HepG2 (cell line): ENCODE data around the gene ACBD6. TPM values are rescaled to one million over a fixed set of nuclear protein-coding genes. Genes with fewer than 3 reads are reported as not detected.

Experiments
- HES4 ChIP-seq: sonication (generic); formaldehyde crosslinking; IDR thresholded peaks from 2 replicates; pipeline ENCODE4 v1.9.0; 2021; ENCODE audit warnings: mild to moderate bottlenecking, missing genetic modification reagents, borderline replicate concordance
- KAT8 ChIP-seq: IDR thresholded peaks from 2 replicates; pipeline ENCODE4 v1.6.1; 2016; ENCODE audit warnings: missing genetic modification reagents, missing compliant biosample characterization
- MED8 ChIP-seq: sonication (generic); formaldehyde crosslinking; IDR thresholded peaks from 2 replicates; pipeline ENCODE4 v1.8.1; 2023; ENCODE audit warnings: mild to moderate bottlenecking, missing genetic modification reagents; ENCODE audit not compliant: insufficient replicate concordance
- MIER3 ChIP-seq: IDR thresholded peaks from 2 replicates; pipeline ENCODE4 v1.6.1; 2016; ENCODE audit warnings: missing compliant biosample characterization, borderline replicate concordance
- PRDM15 ChIP-seq: sonication (generic); formaldehyde crosslinking; IDR thresholded peaks from 2 replicates; pipeline ENCODE4 v1.4.0; 2020; ENCODE audit warnings: missing genetic modification reagents
- SIX1 ChIP-seq: sonication (generic); formaldehyde crosslinking; IDR thresholded peaks from 2 replicates; pipeline ENCODE4 v1.4.0; 2020; ENCODE audit warnings: missing genetic modification reagents, borderline replicate concordance
- TBP ChIP-seq: sonication (generic); formaldehyde crosslinking; IDR thresholded peaks from 2 replicates; pipeline ENCODE4 v1.5.0; 2020; ENCODE audit warnings: missing genetic modification reagents
- ZHX2 ChIP-seq, 2 experiments: sonication (generic) in 1 of 2; formaldehyde crosslinking in 1 of 2; IDR thresholded peaks; 2 replicates each; pipeline versions ENCODE4 v1.6.1 to v1.9.0; 2014 to 2022; ENCODE audit warnings: antibody characterized with exemption in 1 of 2, borderline replicate concordance in 1 of 2, inconsistent platforms in 1 of 2, low read depth in 1 of 2, missing genetic modification reagents in 1 of 2
- polyA plus RNA-seq, 8 experiments: library from polyadenylated mRNA; depleted of rRNA in 3 of 8; stranded (reverse) in 7 of 8; unstranded in 1 of 8; fragments of >200 nt; fragmentation: Illumina TruSeq in 4 of 8; extraction: Trizol in 4 of 8; gene quantifications; 2 replicates each; pipeline versions ENCODE4 v1.2.1 to v1.2.3, GENCODE V29; 2011 to 2016; ENCODE audit warnings: low read depth in 4 of 8, missing spikeins in 1 of 8, mixed read lengths in 1 of 8; ENCODE audit not compliant: insufficient read depth in 1 of 8
- total RNA-seq, 5 experiments: library from RNA; depleted of rRNA; stranded (reverse); fragments of >200 nt; fragmentation: Illumina TruSeq; extraction: Trizol; gene quantifications; 2 replicates each; pipeline ENCODE4 v1.2.3, GENCODE V29; 2016; ENCODE audit warnings: low read depth in 1 of 5
- TF ChIP-seq, protein P1 (sequence below): sonication (generic); formaldehyde crosslinking; IDR thresholded peaks from 2 replicates; pipeline ENCODE4 v1.5.1; 2020; ENCODE audit warnings: mild to moderate bottlenecking, moderate library complexity, missing genetic modification reagents
- TF ChIP-seq, protein P2 (sequence below): sonication (generic); formaldehyde crosslinking; IDR thresholded peaks from 2 replicates; pipeline ENCODE4 v1.4.0; 2020; ENCODE audit warnings: missing genetic modification reagents
- TF ChIP-seq, protein P3 (sequence below): sonication (generic); IDR thresholded peaks from 2 replicates; pipeline ENCODE4 v1.6.1; 2016; ENCODE audit warnings: low read depth, borderline replicate concordance

Gene ACBD6
- total and polyA plus RNA-seq, 2 of the 13 experiments (the other 11 are each of a cell fraction or from before 2014, with no cell fraction given) = 33.5 to 47.2 TPM

DNA sequence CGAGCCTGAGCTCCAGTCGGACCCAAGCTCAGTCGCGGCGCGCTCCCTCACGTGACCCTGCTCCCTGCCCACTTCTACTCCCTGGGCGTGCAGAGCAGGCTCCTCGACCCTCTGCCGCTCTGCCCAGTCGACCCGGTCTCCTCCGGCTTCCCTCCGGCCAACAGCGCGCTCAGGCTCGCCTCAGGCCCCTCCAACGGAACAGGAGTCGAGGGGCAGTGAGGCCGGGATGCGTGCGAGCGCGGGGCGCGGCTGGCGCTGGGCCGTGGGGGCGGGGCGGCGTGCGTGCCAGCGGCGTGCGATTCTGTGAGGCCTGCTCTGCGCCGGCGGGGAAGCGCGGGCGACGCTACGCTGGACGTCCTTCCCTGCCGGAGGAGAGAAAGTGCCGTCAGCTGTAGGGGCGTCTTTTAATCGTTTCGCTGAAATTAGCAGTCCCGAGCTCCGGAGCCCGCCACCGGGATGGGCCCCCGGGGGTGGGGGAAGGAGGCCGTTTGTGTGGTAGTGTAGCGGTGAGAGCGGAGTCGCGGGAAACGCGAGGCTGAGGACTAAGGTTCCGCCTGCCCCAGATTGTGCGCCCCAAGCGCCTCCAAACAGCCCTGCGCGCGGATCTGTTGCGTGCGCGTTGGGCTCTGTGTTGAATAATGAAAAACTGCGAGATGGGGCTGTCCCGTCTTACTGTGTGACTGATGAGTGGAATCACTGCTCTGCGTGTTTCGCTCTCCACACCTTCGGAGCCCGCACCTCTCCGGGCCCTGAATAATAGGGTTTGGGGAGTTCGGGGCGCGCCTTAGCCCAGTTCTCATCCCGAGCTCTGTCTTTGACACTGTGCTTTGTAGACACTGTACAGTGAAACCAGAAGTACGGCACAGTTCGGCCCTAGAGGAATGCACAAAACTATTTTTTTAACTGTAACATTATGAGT lies at the start of gene ACBD6 (continued):
- TF ChIP-seq, protein P1, sequence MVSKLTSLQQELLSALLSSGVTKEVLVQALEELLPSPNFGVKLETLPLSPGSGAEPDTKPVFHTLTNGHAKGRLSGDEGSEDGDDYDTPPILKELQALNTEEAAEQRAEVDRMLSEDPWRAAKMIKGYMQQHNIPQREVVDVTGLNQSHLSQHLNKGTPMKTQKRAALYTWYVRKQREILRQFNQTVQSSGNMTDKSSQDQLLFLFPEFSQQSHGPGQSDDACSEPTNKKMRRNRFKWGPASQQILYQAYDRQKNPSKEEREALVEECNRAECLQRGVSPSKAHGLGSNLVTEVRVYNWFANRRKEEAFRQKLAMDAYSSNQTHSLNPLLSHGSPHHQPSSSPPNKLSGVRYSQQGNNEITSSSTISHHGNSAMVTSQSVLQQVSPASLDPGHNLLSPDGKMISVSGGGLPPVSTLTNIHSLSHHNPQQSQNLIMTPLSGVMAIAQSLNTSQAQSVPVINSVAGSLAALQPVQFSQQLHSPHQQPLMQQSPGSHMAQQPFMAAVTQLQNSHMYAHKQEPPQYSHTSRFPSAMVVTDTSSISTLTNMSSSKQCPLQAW = peak; percentile 62; the same call in 1 of the 2 replicates
- TF ChIP-seq, protein P2, sequence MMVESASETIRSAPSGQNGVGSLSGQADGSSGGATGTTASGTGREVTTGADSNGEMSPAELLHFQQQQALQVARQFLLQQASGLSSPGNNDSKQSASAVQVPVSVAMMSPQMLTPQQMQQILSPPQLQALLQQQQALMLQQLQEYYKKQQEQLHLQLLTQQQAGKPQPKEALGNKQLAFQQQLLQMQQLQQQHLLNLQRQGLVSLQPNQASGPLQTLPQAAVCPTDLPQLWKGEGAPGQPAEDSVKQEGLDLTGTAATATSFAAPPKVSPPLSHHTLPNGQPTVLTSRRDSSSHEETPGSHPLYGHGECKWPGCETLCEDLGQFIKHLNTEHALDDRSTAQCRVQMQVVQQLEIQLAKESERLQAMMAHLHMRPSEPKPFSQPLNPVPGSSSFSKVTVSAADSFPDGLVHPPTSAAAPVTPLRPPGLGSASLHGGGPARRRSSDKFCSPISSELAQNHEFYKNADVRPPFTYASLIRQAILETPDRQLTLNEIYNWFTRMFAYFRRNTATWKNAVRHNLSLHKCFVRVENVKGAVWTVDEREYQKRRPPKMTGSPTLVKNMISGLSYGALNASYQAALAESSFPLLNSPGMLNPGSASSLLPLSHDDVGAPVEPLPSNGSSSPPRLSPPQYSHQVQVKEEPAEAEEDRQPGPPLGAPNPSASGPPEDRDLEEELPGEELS = peak; percentile 67
- peak; percentile 83 for TF ChIP-seq MED8 (CRISPR knock-in tag)
- TF ChIP-seq TBP (CRISPR knock-in tag) = 0 out of 2 replicates have a peak, but pooled peaks have one; percentile 38
- TF ChIP-seq, protein P3, sequence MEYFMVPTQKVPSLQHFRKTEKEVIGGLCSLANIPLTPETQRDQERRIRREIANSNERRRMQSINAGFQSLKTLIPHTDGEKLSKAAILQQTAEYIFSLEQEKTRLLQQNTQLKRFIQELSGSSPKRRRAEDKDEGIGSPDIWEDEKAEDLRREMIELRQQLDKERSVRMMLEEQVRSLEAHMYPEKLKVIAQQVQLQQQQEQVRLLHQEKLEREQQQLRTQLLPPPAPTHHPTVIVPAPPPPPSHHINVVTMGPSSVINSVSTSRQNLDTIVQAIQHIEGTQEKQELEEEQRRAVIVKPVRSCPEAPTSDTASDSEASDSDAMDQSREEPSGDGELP = peak; percentile 44; the same call in 1 of the 2 replicates
- TF ChIP-seq KAT8 = peak; percentile 76
- TF ChIP-seq HES4 (CRISPR knock-in tag) = peak; percentile 99
- TF ChIP-seq PRDM15 (CRISPR knock-in tag) = peak; percentile 40; the same call in 1 of the 2 replicates
- TF ChIP-seq SIX1 = 0 out of 2 replicates have a peak, but pooled peaks have one; percentile 8
- 0 out of 2 replicates have a peak, but pooled peaks have one; percentile 11 for TF ChIP-seq MIER3 (CRISPR knock-in tag)
- TF ChIP-seq ZHX2 (IDR thresholded peaks at IDR 0.05; ENCODE audit: low read depth) = peak; percentile 32; the same call in 1 of the 2 replicates
- TF ChIP-seq ZHX2 (CRISPR knock-in tag; IDR thresholded peaks at IDR 0.05; ENCODE audit: borderline replicate concordance) = peak; percentile 59
